Activated CD8-positive, alpha-beta memory T cell treated with anti-CD3 and anti-CD28 coated beads, Interleukin-2, amount 50 U/mL, for 1 hour (primary cell): Measurements from ENCODE around the gene MRPL23.

Experiments
- DNase-seq: peaks from one replicate; pipeline ENCODE4 v3.0.0-alpha.2; 2020; ENCODE audit errors: extremely low read depth

MRPL23 gene

GRCh38 chr11:1946812-1947484 lies at the start of gene MRPL23:
MRPL23 (plus strand) TSS chr11:1947332; CDS start chr11:1947363, 31 bp downstream.
- DNase-seq = no peak

GRCh38 chr11:1899090-1899489 lies 48.0 kb upstream of the MRPL23 start:
- no peak for DNase-seq

GRCh38 chr11:1899686-1900085 lies 47.4 kb upstream of the MRPL23 start:
- no peak for DNase-seq

- no peak for DNase-seq
Observed at GRCh38 chr11:1906181-1906580, 41.0 kb upstream of the MRPL23 start.

GRCh38 chr11:1906611-1907423 lies 40.3 kb upstream of the MRPL23 start:
- DNase-seq = no peak

- DNase-seq = no peak
Observed at GRCh38 chr11:1908618-1909017, 38.5 kb upstream of the MRPL23 start.

GRCh38 chr11:1909524-1909923 lies 37.6 kb upstream of the MRPL23 start:
- DNase-seq = no peak

GRCh38 chr11:1912289-1912878 lies 34.7 kb upstream of the MRPL23 start:
- no peak for DNase-seq

GRCh38 chr11:1913271-1914060 lies 33.7 kb upstream of the MRPL23 start:
- DNase-seq = no peak

- no peak for DNase-seq
Observed at GRCh38 chr11:1915795-1916131, 31.4 kb upstream of the MRPL23 start.

- DNase-seq = no peak
Observed at GRCh38 chr11:1916132-1916985, 30.8 kb upstream of the MRPL23 start.

- DNase-seq = no peak
Observed at GRCh38 chr11:1916986-1917522, 30.1 kb upstream of the MRPL23 start.

- DNase-seq = no peak
Observed at GRCh38 chr11:1917523-1918435, 29.4 kb upstream of the MRPL23 start.

GRCh38 chr11:1918436-1919315 lies 28.5 kb upstream of the MRPL23 start:
- DNase-seq = no peak

GRCh38 chr11:1919391-1920127 lies 27.6 kb upstream of the MRPL23 start, which contains the start of gene TNNT3:
TNNT3 (plus strand) TSS chr11:1919703; CDS start chr11:1922875, 3,172 bp downstream.
- DNase-seq = no peak

GRCh38 chr11:1920128-1920908 lies 26.8 kb upstream of the MRPL23 start:
- no peak for DNase-seq

GRCh38 chr11:1920909-1921573 lies 26.1 kb upstream of the MRPL23 start:
- DNase-seq = no peak
